OCI-LY3 (cell line): ENCODE data around the gene PCDHGA7.
"Not testable (repeated sequence)": the region's sequence is repeated elsewhere in the genome, so short reads cannot be mapped to it uniquely, and the experiment has no call there.

ENCODE experiments used
- H2AFZ ChIP-seq: fragments of 200-600, 300-600 bp; shearing (Covaris generic); 2 replicates; pipeline ENCODE4 v1.6.0; 2014; ENCODE audit warnings: antibody characterized with exemption, low read depth, low read length
- H3K27ac ChIP-seq: fragments of 200-600, 300-600 bp; sonication (generic); 2 replicates; pipeline ENCODE4 v1.5.1; 2014; ENCODE audit warnings: mild to moderate bottlenecking, low read length, moderate library complexity, mixed read lengths
- H3K27me3 ChIP-seq: fragments of 200-600, 300-600 bp; sonication (generic); 2 replicates; pipeline ENCODE4 v1.6.1; 2014; ENCODE audit warnings: low read depth, low read length, mixed read lengths
- H3K36me3 ChIP-seq: fragments of 200-600, 300-600 bp; sonication (generic); replicated peaks from 2 replicates; pipeline ENCODE3; 2014; ENCODE audit warnings: low read depth, low read length, mixed read lengths
- H3K4me1 ChIP-seq: fragments of 300-600, 200-600 bp; sonication (generic); 2 replicates; pipeline ENCODE4 v1.6.1; 2014; ENCODE audit warnings: low read length, mixed read lengths
- H3K4me2 ChIP-seq: fragments of 200-600, 300-600 bp; sonication (generic); 2 replicates; pipeline ENCODE4 v1.6.1; 2014; ENCODE audit warnings: low read length, mixed read lengths
- H3K4me3 ChIP-seq: fragments of 300-600, 200-600 bp; sonication (generic); 2 replicates; pipeline ENCODE4 v1.5.1; 2014; ENCODE audit warnings: antibody characterized with exemption, mild to moderate bottlenecking, low read length, moderate library complexity
- H3K79me2 ChIP-seq: fragments of 300-600, 200-600 bp; shearing (Covaris generic); 2 replicates; pipeline ENCODE4 v1.6.1; 2014; ENCODE audit warnings: mild to moderate bottlenecking, low read length, mixed read lengths
- H3K9ac ChIP-seq: fragments of 300-600, 200-600 bp; shearing (Covaris generic); 2 replicates; pipeline ENCODE4 v1.6.0; 2014; ENCODE audit warnings: mild to moderate bottlenecking, low read length, moderate library complexity
- H3K9me3 ChIP-seq: fragments of 200-600, 300-600 bp; shearing (Covaris generic); 2 replicates; pipeline ENCODE4 v1.6.1; 2014; ENCODE audit warnings: low read length, mixed read lengths; ENCODE audit not compliant: insufficient read depth
- H4K20me1 ChIP-seq: fragments of 200-600, 300-600 bp; sonication (generic); 2 replicates; pipeline ENCODE4 v1.6.1; 2016; ENCODE audit warnings: low read length, mixed read lengths; ENCODE audit not compliant: insufficient read depth
- CTCF ChIP-seq: fragments of 200-600, 300-600 bp; sonication (generic); IDR thresholded peaks from 2 replicates; pipeline ENCODE4 v1.5.1; 2014; ENCODE audit warnings: antibody characterized with exemption, low read length, low read depth
- EZH2phosphoT487 ChIP-seq: fragments of 200-600 bp; shearing (Covaris generic); IDR thresholded peaks from 2 replicates; pipeline ENCODE4 v1.6.1; 2018; ENCODE audit warnings: antibody characterized with exemption, mixed run types, low read depth

Gene PCDHGA7

GRCh38 chr5:141382469-141383294 is at the start of gene PCDHGA7:
Gene PCDHGA7, plus strand, starts transcription at chr5:141382742. Its CDS starts 158 bp downstream, at chr5:141382900.
- no peak within 1 kb of the TSS for H3K4me3 ChIP-seq

GRCh38 chr5:141338538-141339306 is 43.8 kb upstream of the PCDHGA7 start, which contains the start of gene PCDHGA2:
Gene PCDHGA2, plus strand, starts transcription at chr5:141338760.
- Histone ChIP-seq H3K27me3 (no peaks in the 10 kb centered on the region), H2AFZ (no peak within 1 kb of the TSS), H3K4me3 (no peak within 1 kb of the TSS), H3K4me2 (no peak within 1 kb of the TSS), H3K79me2 (no peaks in the 10 kb centered on the region), H3K9ac (no peak within 1 kb of the TSS), H3K9me3 (no peaks in the 10 kb centered on the region), H4K20me1 (no peaks in the 10 kb centered on the region), H3K36me3 (no peaks in the 10 kb centered on the region), H3K4me1 (no peaks in the 10 kb centered on the region), H3K27ac (no peak within 1 kb of the TSS)
- no peak for TF ChIP-seq EZH2phosphoT487

More at GRCh38 chr5:141382469-141383294, at the start of gene PCDHGA7:
- H3K27ac ChIP-seq = no peak within 1 kb of the TSS
- no peaks in the 10 kb centered on the region for H3K27me3 ChIP-seq
- TF ChIP-seq EZH2phosphoT487 = no peak
- TF ChIP-seq CTCF = no peak
- no peak within 1 kb of the TSS for H2AFZ ChIP-seq
- H3K4me1 ChIP-seq = no peaks in the 10 kb centered on the region
- H3K9me3 ChIP-seq = no peaks in the 10 kb centered on the region
- H3K4me2 ChIP-seq = no peak within 1 kb of the TSS
- no peaks in the 10 kb centered on the region for H3K79me2 ChIP-seq
- no peaks in the 10 kb centered on the region for H3K36me3 ChIP-seq
- no peak within 1 kb of the TSS for H3K9ac ChIP-seq
- H4K20me1 ChIP-seq = no peaks in the 10 kb centered on the region

GRCh38 chr5:141340781-141341354 is 41.7 kb upstream of the PCDHGA7 start:
- not testable (repeated sequence) for H2AFZ ChIP-seq, H3K4me1 ChIP-seq, H3K4me2 ChIP-seq

GRCh38 chr5:141342773-141343172 is 39.8 kb upstream of the PCDHGA7 start:
- Histone ChIP-seq H2AFZ (no peak overlapping the region), H3K27me3 (no peaks in the 10 kb centered on the region), H3K36me3 (no peaks in the 10 kb centered on the region), H3K79me2 (no peaks in the 10 kb centered on the region), H3K9me3 (no peaks in the 10 kb centered on the region), H3K4me1 (no peaks in the 10 kb centered on the region), H3K9ac (no peak overlapping the region), H3K27ac (no peak overlapping the region), H4K20me1 (no peaks in the 10 kb centered on the region), H3K4me3 (no peak overlapping the region), H3K4me2 (no peak overlapping the region)
- TF ChIP-seq EZH2phosphoT487 (no peak), CTCF (no peak)

More at GRCh38 chr5:141340781-141341354, 41.7 kb upstream of the PCDHGA7 start:
- not testable (repeated sequence) for H3K4me3 ChIP-seq, H3K79me2 ChIP-seq, H3K9ac ChIP-seq, H3K9me3 ChIP-seq, H3K27me3 ChIP-seq, H4K20me1 ChIP-seq, H3K36me3 ChIP-seq, H3K27ac ChIP-seq
